ENCODE measurements around the gene NSMCE4A.
"Not testable (repeated sequence)": the region's sequence is repeated elsewhere in the genome, so short reads cannot be mapped to it uniquely, and the experiment has no call there.

NSMCE4A gene

DNA sequence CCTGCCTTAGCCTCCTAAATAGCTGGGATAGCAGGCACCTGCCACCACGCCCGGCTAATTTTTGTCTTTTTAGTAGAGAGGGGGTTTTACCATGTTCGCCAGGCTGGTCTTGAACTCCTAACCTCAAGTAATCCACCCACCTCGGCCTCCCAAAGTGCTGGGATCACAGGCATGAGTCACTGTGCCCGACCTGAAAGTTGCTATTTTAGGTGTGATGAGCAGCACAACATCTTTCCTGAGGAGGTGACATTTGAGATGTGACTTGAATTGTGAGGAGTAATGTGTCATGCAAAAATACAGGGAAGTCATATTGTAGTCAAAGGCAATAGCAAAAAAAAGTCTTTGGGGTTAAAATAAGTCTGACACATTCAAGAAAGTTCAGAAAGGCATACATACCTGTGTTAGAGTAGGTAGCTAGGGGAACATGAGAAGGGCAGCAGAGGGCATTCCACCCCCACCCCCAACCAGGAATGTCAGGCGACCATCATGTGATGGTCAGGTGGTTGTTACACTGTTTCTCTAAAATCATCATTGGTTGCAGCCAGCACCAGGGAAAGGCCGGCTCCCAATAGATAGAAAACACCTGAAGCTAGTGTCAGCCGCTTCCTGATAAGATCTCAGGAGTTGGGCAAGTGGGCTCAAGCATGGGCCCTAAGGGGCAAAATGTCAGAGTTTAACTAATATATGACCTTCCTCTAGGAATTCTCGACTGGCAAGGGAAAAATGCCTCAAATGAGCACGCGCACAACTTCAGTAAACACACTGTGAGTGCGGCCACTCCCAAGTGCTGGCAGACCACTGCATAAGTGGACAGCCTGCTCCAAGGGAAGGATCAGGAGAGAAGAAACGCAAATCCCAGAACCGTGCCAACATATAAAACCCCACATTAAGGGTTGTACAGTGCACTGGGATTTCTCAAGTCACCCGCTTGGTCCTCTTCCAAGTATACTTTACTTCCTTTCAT, 13.6 kb upstream of the NSMCE4A start, which contains the start of gene TACC2:
Gene TACC2, plus strand, starts transcription at position 803 of the 964 bp plus-strand sequence. CDS start 32,819 bp downstream, outside the sequence.
- no peak for DNase-seq

DNA sequence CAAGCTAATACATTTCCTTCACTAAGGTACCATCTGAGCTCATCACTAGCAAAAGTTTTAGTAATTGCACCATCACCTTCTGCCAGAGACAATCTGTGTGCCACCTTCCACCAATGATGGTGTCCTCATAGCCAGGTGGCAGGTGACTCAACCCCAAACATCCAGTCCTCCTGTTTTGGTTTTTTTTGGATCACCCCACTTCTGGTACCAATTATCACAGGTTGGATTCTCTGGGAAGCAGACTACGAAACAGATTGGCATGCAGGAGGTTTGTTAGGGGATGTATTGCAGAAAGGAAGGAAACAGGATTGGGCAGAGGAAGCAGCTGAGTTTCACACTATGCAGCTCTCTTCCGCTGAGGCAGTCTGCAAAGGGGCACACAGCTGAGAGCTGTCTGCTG, 9.4 kb upstream of the NSMCE4A start:
- DNase-seq: no peak

DNA sequence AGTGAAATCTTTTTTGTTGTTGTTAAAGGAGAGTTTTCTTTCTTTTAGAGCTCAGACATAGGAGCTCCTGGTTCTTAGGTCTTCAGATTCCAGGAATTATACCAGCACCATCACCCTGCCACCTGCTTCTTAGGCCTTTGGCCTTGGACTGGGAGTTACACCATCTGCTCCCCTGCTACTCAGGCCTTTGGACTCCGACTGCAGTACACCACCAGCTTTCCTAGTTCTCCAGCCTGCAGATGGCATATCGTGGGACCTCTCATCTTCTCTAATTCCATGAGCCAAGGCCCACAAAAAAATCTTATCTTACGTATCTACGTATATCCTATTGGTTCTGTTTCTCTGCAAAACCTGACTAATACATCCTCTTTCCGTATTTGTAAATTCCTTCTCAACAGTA, 8.8 kb upstream of the NSMCE4A start:
- no peak for DNase-seq

DNA sequence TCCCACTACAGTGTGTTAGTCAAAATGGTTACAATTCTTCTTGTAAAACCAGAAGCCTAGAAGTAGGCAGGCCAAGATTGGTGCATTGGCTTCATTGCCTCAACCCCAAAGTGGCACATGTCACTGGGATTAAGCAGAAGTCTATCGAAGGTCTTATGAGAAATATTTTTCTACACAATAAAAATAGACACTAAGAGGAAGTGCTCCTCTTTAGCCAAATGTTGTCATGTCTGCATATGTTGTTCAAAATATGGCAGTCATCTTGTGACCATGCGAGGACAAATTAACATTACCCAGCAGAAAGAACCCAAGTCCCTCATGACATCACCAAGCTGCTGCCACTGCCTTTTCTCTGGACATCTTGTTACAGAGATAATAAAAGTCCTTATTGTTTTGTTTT, 6.3 kb upstream of the NSMCE4A start:
- DNase-seq: no peak

DNA sequence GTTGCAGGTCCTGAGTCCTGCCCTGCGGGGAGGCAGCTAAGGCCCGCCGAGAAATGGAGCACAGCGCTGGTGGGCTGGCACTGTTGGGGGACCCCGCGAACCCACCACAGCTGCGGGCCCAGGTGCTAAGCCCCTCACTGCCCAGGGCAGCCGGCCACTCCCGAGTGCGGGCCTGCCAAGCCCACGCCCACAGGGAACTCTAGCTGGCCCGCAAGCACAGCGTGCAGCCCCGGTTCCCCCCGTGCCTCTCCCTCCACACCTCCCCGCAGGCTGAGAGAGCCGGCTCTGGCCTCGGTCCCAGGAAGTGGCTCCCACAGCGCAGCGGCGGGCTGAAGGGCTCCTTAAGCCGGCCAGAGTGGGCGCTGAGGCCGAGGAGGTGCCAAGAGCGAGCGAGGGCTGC, 3.5 kb upstream of the NSMCE4A start:
- no peak for DNase-seq

DNA sequence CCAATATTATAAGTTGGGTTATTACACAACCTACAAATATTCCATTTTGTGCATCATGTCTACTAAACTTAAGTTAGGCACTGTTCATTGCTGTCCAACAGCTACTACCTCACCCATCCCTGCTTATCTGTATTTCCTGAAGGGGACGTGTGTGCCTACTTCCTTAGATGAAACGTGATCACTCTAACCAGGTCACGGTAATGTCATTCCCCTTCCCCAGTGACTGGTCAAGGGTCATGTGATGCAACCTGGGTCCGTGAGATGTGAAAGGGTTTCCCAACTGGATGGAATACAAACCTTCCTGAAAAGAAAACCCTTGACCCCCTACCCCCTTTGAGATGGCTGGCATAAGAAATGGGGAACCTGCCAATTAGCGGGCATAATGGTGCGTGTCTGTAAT, 1.6 kb upstream of the NSMCE4A start:
- DNase-seq: no peak

DNA sequence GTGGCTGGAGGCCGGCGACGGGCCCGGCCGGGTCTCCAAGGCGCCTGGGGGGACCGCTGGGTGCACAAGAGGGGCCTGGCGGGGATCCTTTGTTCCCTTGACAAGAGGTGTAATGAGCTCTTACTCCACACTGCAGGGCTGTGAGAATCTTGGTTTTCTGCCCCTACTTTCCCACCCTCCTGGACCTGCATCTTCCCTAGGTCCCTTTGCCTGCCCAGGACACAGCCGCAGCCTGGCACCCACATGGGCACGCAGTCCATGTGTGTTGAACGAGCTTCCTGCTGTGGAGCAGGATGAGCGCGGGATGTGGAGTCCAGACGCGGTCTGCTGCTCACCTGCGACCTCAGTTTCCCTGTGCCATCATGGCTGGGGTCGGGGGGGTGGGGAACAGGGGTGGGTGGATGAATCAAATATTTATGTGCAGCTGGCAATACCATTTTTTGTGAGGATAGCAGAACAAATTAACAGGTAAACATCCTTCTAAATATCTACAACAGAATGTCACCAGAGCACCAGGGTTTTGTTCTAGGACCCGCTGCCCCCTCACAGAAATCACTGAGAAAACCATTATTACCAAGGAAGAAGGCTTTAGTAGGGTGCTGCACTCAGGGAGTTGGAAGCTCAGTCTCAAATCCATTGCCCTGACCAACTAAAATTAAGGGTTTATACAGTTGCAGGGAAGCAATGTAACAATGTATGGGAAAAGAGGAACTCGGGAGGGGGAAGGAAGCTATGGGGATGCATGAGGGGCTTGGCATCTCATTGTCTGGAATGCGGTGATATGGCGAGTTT, 474 bp upstream of the NSMCE4A start:
- no peak for DNase-seq

DNA sequence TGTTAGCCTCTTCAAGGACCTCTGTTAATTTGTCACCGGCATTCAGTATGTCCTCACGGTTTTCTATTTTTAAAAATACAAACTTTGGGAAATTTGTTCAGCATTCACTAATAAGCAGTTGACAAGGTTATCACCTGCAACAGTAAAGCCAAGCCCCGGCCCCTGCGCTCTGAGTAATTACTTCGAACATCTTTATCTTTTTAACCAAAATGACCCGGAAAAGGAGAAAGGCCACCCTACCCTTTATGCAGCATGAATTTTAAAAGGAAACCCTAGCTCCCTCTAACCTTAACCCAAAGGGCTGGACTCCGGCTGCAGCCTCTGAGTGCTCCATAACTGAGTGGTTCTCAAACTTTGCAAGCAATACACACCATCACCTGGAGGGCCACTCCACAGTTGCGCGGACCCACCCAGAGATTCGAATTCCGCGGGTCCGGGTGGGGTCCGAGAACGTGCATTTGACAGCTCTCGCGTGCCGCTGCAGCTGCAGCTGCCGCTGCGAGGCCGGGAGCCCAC, 940 bp downstream of the NSMCE4A start:
- DNase-seq: no peak

DNA sequence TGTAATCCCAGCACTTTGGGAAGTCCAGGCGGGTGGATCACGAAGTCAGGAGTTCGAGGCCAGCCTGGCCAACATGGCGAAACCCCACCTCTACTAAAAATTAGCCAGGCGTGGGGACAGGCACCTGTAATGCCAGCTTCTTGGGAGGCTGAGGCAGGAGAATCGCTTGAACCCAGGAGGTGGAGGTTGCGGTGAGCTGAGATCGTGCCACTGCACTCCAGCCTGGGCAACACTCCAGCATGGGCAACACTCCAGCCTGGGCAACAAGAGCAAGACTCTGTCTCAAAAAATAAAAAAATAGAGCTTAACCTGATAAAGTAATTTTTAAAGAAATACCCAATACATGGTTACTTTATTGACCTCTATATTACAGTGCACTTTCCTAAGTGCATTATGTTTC, 5.9 kb downstream of the NSMCE4A start:
- DNase-seq: not testable (repeated sequence)

DNA sequence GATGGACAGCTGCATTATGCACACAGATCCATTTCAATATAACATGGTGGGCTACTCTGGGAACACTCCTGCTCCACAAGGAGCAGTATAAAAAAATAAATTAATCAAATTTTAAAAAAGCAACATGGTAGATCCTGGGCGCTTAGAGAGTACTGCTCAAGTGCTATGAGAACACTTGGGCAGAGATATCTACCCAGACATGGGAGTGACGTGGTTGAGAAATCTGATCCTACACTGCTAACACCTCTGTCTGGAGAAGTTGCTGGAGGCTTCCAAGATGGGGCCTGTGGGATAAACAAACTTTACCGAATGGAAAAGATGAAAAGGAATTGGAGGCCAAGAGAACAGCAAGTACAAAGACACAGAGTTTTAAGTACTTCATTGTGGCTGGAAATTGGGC, 9.0 kb downstream of the NSMCE4A start:
- no peak for DNase-seq

DNA sequence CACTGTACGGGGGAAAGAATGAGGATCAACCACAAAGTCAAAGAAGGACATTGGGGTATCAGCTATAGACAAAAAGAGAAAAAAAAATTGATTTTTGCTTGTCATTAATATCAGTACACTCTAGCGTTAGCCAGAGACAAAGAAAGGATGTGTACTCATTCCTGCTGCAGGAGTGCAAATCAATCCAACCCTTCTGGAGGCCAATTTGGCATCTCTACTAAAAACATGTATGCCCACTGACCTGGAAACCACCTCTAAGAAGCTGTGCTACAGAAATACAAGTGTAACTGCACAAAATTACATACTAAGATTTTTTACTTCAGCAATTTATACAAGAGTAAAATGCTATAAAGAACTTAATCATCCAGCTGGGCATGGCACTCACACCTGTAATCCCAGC, 13.6 kb downstream of the NSMCE4A start:
- no peak for DNase-seq

DNA sequence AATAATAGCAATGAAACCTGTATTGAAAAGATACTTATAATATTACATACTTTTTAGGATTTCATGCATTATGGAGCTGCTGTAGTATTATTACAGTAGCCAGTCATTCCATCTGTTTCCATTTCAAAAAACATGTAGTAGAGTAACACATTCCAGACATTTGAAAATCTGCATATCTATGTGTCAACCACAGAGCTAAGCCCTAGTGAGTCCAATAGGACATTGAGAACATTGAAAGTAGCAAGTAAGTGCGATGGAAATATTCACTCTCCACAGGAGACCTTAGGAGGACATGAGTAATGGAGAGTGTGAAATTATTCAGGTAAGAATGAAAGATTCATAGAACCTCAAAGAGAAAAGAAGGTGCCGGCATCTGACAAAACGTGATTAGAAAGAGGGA, 15.3 kb downstream of the NSMCE4A start:
- no peak for DNase-seq

DNA sequence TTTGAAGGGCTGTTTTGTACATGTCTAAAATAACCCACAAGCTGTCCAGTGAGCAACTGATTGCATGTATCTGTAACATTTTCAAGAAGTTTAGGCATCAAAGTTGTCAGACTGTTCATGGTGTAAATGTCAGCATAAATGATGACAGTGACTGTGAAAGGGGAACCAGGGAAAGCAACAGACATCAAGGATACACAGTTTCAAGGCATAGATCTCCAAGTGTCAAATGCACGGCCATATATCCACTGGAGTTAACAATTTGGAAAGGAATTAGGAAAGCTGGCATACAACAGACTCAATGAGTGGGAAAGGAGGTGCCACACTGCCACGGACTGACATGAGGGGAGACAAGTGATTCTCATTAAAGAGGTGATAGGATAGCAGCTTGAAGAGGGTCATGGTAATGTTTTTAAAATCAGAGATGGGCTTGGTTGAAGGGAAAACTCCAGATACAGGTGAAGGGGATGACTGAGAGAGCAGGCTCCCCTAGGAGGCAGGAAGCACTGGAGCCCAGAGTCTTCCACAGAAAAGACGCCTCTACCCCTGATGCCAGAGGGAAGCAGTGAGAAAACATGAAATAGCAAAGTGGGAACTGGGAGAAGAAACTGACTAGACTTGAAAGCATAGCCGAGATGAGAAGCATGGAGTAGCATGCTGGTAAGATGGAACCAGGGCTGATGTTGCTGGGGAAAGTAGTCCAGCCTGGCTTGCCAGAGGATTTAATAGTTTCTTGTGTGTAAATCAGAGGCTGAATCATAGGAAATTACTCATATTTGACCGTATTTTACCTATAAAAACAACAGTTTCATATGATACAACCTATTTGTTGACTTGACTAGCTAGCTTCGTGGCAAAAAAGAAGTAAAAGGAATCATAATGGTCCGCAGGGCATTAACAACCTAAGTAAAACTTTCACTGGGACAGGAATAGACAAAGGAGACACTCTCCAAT, 18.6 kb downstream of the NSMCE4A start:
- no peak for DNase-seq

DNA sequence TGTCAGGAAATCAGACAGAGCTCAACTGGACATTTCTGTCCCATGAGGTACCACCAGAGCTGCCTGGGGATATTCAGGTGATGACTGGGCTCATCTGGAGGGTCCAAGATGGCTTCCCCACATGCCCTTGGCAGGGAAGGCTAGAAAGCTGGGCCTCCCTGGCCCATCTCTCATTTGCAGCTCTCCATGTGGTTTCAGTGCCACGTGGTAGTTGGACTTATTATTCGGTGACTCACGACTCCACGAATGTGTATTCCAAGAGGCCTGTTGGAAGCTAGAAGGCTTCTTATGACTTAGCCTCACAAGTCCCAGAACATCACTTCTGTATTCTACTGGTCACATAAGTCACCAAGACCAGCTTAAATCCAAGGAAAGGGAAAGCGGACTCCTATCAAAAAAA, 22.8 kb downstream of the NSMCE4A start:
- no peak for DNase-seq

DNA sequence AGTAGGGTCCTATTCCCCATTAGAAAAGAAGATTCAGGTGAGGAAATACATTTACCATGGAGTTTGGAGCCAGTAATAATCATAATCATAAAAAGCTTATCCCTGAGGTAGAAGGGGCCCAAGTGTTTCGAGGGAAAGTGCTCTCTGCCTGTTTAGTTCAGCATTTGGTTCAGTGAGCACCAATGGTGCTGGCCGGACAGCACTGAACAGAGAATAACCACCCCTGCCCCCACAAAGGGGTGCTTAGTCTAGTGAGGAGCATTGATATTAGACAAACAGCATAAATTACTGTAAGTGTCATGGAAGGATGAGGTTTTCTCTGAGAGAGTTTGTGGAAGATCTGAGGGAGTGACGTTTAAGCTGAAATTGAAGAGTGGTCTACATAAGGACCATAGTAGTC, 25.6 kb downstream of the NSMCE4A start:
- no peak for DNase-seq

DNA sequence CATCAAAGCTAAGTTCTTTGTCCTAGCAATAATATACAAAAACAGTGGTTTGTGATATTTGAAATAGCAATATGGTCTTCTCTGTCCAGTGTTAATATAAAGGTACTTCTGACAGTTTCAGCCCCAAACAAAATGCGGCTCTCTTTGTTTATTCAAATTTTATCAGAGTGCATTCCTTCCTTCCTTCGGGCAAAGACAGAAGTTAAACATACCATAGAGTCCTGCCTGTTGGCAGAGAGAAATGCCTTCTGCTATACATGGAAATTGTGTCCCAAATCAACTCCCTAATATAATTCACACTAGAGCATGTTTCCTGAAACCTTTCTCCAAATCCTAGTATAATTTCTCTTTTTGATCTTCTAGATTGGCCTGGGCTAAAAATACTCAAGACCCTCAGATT, 26.0 kb downstream of the NSMCE4A start:
- DNase-seq: no peak

DNA sequence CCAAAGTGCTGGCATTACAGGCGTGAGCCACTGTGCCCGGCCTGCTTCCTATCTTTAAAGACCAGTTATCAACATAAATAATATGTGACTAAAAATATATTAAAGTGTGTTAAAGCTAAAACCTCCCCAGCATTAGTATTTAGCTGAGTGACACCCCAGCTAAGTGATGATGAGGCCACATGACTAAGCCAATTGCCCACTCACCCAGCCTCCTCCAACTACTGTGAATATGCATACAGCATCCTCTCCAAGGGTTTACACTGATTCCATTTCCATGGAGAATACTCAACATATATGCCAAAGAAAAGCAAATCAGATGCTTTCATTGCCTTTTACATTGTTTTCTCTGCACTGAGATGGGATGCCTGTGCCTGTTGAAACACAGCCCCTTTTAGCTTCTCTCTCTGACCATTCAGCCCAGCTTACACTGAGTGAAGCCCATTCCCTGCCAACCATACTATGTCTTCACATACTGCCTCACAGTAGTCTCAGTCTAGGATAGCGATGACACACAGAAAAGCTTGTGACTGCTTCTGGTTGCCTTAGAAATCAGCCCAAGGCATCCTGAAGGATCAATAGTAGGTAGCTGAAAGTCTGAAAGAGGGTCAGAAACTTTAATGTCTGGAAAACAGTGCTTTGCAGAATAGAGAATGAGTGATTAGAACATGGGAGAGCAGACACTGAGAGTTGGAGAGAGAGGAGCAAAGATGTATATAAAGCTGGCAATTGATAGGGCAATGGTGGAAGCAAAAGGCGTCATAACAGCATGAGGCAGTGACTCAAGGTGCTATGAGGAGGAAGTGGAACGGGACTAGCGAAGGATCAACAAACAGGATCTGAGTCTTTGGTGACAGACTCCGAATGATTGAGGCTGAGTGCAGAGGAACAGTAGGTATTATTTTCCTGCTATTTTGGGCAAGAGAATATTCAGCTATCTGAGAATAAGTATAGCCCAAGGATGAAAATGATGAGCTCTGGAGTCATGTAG, 27.4 kb downstream of the NSMCE4A start:
- no peak for DNase-seq

DNA sequence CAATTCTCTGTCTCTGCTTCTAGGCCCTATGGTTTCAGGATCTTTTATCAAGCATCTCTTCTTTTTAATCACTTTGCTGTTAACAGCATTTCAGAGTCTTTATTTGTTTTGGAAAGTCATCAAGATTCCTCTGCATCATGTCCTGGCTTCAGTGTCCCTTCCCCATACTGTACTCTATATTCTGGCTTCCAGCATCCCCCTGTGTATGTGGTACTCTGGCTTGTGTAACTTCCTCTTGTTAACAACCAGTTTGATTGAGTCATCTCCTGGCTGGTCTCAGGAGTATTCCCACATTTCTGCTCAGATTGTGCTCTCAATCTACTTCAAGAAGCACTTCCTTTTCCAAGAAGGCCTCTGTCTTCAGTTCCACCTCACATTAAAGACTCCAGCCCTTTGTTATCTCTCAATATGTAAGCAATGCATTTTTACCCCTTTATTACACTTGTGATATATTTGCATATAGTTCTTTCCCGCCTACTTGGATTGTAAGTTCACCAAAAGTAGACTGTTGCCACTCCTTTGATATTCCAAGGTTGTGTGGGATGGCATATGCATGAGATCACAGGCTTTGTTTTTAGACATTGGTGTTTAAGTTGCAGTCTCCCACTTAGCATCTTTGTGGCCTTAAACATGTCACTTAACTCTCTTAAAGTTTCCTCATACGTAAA, 32.1 kb downstream of the NSMCE4A start:
- DNase-seq: no peak

DNA sequence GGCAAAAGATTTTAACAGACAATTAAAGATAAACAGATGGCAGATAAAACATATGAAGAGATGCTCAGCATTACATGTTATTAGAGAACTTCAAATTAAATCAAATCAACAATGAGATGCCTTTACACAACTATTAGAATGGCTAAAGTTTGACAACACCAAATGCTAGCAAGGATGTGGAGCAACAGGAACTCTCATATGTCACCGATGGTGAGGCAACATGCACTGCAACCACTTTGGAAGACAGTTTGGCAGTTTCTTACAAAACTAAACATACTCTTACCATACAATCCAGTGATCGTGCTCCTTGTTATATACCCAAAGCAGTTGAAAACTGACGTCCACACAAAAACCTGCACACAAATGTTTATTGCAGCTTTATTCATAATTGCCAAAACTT, 33.5 kb downstream of the NSMCE4A start:
- DNase-seq: no peak

DNA sequence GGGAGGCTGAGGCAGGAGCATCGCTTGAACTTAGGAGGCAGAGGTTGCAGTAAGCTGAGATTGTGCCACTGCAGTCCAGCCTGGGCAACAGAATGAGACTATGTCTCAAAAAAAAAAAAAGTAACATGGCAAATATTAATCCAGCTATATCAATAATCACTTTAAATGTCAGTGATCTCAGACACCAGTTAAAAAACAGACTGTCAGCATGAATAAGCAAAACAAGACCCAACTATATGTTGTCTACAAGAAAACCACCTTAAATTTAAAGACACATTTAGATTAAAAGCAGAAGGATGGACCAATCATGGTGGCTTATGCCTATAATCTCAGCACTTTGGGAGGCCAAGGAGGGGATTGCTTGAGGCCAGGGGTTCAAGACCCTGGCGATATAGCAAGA, 38.7 kb downstream of the NSMCE4A start:
- DNase-seq: no peak

DNA sequence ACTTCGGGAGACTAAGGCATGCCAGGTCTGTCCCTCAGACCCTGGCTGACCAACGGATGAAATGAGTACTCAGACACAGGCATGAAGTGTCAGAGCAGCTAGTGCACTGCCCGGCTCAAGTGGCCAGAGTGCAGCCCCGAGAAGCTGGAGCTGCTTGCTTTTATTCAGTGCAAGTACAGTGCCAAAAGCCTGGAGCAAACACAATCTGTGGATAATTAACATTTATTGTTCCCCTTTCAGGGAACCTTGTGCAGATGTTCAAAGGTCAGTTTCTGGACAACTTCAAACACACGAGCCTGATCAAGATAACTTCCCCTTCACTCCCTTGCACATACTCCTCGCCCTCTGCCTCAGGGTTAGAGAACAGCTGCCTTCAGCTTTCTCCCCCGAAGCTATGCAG, 39.3 kb downstream of the NSMCE4A start:
- DNase-seq: no peak
